Measurements from ENCODE around the gene GZF1. TPM values are rescaled to one million over a fixed set of nuclear protein-coding genes. Genes with fewer than 3 reads are reported as not detected.

Gene GZF1
- total RNA-seq, 4 donors from 2014 or later: 16.3 to 37.2 (median 20.3) TPM

Small RNA genes lying within 50 kb of the gene (small RNA-seq; reads per million reads assigned to genes)
- gene RNA5SP479: not detected

Other genes with a start within 250 kb of the GZF1 start
- 10 to 100 TPM; 19.4 to 50.5 (median 26.2) TPM for gene NXT1, start 11.4 kb upstream of the GZF1 start, total RNA-seq
- gene NAPB, start 59.3 kb downstream of the GZF1 start, total RNA-seq: 10 to 100 TPM; 10.9 to 16.1 (median 13.6) TPM
- not detected for gene CSTL1, start 77.5 kb downstream of the GZF1 start, total RNA-seq
- not detected for gene CST11, start 90.7 kb downstream of the GZF1 start, total RNA-seq
- not detected for gene CST8, start 128.9 kb downstream of the GZF1 start, total RNA-seq
- not detected for gene CST9L, start 206.3 kb downstream of the GZF1 start, total RNA-seq
- gene CST9, start 243.7 kb downstream of the GZF1 start, total RNA-seq: under 1 TPM in 1 of 4 donors, not detected in 3; 0.44 TPM